Fibroblast of skin of right quadriceps (primary cell): ENCODE results near the gene EPSTI1.
"Not testable (repeated sequence)": the region's sequence is repeated elsewhere in the genome, so short reads cannot be mapped to it uniquely, and the experiment has no call there.

Experiments used
- DNase-seq: peaks from one replicate; pipeline ENCODE4 v3.0.0-alpha.2; 2013

Gene EPSTI1

DNA sequence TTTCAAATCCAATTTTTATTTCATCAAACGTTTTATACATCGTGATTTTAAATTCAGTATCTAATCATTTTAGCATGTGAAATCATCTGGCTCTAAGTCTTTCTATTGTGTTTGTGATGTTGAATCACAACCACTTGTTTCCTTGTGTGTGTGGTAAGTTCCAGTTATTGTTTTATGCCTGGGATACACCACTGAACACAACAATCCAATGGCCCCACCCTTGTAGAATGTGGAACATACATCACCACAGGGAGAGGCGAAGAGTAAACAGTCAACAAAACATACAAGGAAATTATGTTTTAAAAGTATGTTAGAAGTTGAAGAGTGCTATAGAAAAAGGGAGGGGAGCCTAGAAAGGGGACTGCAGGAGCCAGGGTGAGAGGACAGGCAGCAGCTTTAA lies 100.5 kb downstream of the EPSTI1 start:
- no peak for DNase-seq

- no peak for DNase-seq
These were observed 106.7 kb downstream of the EPSTI1 start for GRCh38 chr13:42885325-42885724.

DNA sequence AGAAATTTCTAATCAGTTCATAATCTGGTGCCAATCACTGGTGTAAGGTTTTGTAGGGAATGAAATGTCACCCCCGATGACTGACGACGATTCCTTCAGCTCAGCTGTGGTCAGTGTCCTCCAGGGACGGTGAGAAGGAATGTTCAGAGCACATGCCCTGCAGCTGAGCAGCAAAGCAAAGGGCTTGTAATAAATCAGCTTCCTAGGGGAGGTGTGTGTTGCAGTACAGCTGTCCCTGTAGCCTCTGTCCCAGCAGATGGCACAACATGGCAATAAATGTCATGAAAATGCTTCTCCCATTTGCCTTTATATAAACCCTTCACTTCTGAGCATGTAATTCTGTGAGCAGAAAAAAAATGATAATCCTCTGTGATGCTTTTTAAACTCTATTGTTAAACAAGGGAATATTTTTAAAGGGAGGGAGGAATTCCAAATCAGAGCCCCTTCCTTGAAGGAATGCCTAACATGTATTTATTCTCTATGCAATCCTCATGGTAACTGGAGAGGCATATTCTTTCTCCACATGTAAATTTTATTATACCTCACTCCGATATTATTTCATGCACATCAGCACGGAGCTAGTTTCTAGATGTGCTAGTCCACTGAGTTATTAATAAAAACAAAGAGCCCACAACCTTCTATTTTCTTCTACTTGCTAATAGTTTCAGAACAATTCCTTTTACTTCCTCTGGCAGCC lies 108.1 kb downstream of the EPSTI1 start:
- peak; percentile 88 for DNase-seq

DNA sequence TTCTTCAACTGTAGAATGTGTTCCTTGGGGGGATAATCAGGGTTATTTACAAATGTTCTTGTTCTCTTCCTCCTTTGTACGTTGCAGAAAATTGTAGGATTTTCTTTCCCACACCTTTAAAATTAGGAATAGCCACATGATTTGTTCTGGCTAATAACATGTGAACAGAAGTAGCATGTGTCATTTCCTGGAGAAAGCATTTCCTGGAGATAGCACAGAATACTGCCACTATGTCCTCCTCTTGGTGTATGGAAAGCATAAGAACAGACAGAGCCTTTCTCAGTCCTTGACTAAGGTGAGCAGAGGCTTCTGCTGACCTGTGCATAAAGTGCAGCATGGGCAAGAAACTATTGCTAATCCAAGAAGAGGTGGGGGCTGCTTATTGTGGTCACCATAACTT lies 108.9 kb downstream of the EPSTI1 start:
- DNase-seq, result peak; percentile 25

- no peak for DNase-seq
These were observed 111.9 kb downstream of the EPSTI1 start for GRCh38 chr13:42880056-42880605.

DNA sequence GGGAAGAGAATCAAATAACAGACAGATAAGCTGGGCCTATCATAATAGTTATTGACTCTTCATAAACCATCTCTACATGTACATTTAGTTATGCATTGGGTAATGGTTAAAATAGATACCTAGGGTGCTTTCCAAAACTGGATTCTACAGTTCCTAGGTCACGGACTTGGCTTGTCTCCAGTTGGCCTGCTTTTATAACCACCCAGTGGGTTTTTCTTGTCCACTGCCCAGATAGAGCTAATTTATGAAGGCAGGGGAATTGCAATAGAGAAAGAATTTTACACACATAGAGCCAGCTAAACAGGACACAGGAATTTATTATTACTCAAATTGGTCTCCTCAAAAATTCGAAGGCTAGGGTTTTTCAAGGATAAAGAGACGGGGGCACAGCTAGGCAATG lies 113.3 kb downstream of the EPSTI1 start:
- peak; percentile 84 for DNase-seq

GRCh38 chr13:42876887-42877545 lies 115.0 kb downstream of the EPSTI1 start:
- peak; percentile 87 for DNase-seq

GRCh38 chr13:42876270-42876714 lies 115.7 kb downstream of the EPSTI1 start:
- DNase-seq, result no peak

DNA sequence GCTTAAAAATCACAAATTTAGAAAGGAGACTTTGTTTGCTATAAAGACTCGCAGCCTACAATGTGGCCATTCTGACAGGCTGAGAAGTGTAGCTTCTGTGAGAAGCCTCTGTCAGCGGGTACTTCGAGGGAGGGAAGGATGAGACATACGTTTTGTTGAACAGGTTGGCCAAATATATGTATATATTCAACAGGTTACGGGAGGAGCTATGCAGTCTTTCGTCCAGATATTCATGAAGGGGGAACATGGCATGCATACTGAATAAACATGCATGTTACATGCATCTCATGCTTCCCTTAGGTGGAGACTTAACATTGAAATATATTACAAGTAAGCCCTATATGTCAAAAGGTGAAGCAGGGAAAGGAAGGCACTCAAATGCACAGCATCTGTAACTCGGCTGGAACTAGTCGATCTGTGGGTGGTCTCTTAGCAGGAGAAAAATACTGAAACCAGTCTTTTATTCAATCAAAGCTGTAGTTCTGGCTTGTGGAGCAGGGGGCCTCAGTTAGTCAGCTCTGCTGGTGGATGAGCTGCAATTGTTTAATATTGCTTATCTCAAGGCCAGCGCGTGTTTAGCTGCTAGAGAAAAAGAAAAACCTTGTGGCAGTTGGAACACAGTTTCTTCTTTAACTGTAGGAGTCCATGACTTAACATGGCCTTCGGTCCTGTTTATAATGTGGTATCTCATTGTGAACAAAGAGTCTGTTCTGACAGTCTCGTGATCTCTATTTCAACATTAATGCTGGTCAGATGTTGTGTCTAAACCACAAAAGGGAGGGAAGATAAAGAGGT lies 116.4 kb downstream of the EPSTI1 start:
- peak; percentile 80 for DNase-seq

- peak; percentile 65 for DNase-seq
These were observed 117.8 kb downstream of the EPSTI1 start for GRCh38 chr13:42874221-42874620.

GRCh38 chr13:42873081-42873480 lies 119.0 kb downstream of the EPSTI1 start:
- DNase-seq, result peak; percentile 89

DNA sequence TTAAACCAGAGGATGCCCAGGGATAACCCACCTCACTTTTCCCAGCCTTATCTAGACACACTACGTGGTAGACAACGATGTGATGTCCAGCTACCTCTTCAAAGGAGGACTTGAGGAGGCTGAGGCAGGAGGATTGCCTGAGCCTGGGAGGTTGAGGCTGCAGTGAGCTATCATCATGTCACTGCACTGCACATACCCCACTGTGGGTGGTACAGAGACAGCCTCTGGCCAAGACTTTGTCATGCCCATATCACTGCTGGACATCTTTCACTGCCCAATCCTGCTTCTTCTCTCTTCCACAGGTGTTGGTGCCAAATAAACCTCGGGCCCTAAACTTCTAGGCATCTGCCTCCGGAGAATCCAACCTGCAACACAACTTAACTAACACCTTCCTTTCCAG lies 124.8 kb downstream of the EPSTI1 start:
- DNase-seq, result no peak

- DNase-seq, result no peak
These were observed 126.3 kb downstream of the EPSTI1 start for GRCh38 chr13:42865768-42866102.

DNA sequence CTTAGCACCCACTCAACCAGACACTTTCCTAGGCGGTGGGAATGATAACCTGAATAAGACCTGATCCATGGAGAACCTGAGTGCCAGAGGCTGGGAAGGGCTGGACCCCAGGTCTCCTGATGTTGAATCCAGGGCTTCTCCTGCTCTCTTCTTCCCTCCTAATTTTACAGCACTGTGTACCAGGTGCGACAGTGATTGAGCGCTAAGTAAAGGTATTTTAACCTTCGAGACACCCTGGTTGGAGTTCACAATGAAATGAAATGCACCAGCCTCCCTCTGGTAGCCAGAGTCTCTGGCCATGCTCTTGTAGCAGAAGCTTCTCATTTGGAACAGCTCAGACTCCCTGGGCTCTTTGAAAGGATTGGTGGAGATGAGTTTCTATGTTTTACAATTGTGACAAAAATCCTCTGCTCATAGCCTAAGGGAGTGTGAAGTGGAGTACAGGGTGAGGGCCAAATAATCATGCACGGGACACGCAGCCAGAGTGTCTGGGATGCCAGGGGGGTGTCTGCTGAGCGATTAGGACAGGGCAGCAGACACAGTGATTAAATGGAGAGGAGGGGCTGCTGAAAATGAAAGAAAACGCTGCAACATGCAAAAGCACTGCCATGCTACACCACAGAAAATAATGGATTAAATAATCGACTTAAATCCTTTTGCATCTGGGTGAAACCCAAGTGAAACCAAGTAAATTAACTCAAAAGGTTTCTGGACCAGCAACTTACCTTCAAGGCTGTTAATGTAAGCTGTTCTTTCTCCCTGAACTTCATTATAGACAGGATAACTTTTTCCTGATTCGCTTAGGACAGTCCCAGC lies 126.9 kb downstream of the EPSTI1 start:
- DNase-seq, result no peak

GRCh38 chr13:42862370-42862769 lies 129.7 kb downstream of the EPSTI1 start:
- DNase-seq, result not testable (repeated sequence)

DNA sequence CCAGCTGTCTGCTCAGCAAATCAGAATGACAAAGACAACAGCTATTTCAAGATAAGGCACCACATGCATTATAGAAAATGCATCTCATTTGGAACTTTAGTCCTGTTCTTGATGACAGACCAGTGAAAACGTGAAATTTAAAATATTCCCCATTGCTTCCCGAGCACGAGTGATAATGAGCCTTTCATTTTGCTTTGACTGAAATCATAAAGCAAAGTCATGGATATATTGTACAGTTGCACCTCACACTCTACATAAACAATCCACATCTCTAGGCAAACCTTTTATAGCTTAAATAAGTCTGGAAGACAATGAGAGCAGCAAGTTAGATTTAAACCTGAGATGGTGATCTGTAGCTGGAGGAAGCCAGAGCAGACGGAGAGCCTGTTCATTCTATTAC lies 131.6 kb downstream of the EPSTI1 start:
- no peak for DNase-seq

GRCh38 chr13:42859760-42860159 lies 132.3 kb downstream of the EPSTI1 start:
- DNase-seq, result no peak

DNA sequence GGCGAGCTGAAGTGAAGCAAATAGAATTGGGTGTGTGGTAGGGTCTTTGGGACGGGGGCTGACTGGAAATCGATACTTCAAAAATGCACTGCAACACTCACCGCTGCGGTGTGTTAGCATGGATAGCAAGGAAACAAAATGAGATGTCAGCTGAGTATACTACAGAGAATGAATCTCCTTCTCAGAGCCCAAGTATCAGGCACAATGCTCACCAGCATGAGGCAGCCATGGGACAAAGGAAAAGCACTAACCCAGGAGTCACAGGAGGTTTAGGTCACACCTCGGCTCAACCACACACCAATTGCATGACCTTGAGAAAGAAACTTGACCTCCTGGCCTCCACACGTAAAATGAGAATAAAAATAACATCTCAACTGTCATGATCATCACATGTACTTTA lies 136.6 kb downstream of the EPSTI1 start:
- no peak for DNase-seq

GRCh38 chr13:42852136-42852535 lies 139.9 kb downstream of the EPSTI1 start:
- no peak for DNase-seq

DNA sequence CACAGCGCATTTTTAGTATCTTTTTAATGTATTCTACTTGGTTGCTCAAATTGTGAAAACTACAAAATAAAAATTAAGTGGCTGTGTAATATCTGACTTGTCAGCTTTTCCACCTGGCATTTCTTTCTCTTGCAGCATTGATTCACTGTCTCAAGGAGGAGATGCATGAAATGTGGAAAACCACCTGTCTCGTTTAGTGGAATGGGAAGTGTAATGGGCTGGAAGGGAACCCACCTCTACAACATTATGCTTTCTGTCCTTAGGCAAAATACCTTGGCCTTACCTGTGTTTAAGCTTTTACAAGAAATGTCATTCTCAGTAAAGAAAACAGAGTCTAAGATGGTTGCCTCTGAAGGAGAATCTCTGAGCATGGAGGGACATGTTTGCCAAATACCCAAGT lies 142.8 kb downstream of the EPSTI1 start:
- no peak for DNase-seq

- peak; percentile 99 for DNase-seq
These were observed 144.0 kb downstream of the EPSTI1 start for GRCh38 chr13:42847891-42848663.
